Vagina (tissue), 2 donors: ENCODE data around the gene PPP2R5C.

Experiments
- CTCF ChIP-seq, 3 experiments: fragments of 450-650 bp in 2 of 3; fragments of 200-600 bp in 1 of 3; sonication (generic) in 1 of 3; IDR thresholded peaks; one replicate each; pipeline ENCODE4 v1.5.1; 2017 to 2019; ENCODE audit warnings: antibody characterized with exemption in 3 of 3, mild to moderate bottlenecking in 2 of 3, moderate library complexity in 2 of 3
- POLR2A ChIP-seq, 2 donors: fragments of 450-650 bp; IDR thresholded peaks; one replicate each; pipeline ENCODE4 v1.6.1; 2017; ENCODE audit warnings: antibody characterized with exemption in 2 of 2, mild to moderate bottlenecking in 2 of 2, moderate library complexity in 2 of 2
- POLR2AphosphoS5 ChIP-seq, 2 donors: sonication (generic); formaldehyde crosslinking; IDR thresholded peaks; one replicate each; pipeline ENCODE4 v1.9.0; 2017; ENCODE audit warnings: antibody characterized with exemption in 2 of 2, mild to moderate bottlenecking in 2 of 2, low read depth in 1 of 2; ENCODE audit not compliant: insufficient read depth in 1 of 2

GRCh38 chr14:101737414-101738339 lies 23.8 kb upstream of the PPP2R5C start:
- no peak for TF ChIP-seq CTCF (IDR thresholded peaks at IDR 0.05)
- no peak for TF ChIP-seq POLR2A (IDR thresholded peaks at IDR 0.05)
- no peak for TF ChIP-seq POLR2AphosphoS5 (IDR thresholded peaks at IDR 0.05; ENCODE audit: insufficient read depth in 1 of 2, low read depth in 1 of 2)
